ENCODE data around the gene NCLN.

Gene NCLN

DNA sequence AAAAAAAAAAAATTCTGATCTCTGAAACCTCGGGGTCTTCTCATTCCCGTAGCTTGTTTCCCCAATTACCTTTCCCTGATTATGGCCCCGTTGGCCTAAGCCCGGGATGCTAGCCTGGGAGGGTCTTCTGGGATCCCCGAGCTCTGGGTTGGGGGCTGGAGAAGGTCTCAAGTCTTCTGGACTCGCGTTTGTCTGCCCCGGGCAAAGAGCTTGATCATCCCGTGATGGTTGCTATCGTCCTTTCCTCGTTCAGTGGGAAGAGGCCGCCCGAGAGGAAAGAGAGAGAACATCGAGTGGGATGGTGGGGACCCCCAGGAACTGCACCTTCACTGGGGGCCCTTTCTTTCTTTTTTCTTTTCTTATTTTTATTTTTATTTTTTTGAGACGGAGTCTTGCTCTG lies 47.5 kb upstream of the NCLN start:
- Histone ChIP-seq H3K4me2 (no peak overlapping the region), H3K27ac (no peak overlapping the region), H3K9ac (no peak overlapping the region), H2AFZ (ENCODE audit: low read depth) (no peak overlapping the region), H3K4me1 (ENCODE audit: low read depth, poor library complexity, severe bottlenecking) (peaks cover 7% of the 10 kb centered on the region), H3K4me3 (IDR thresholded peaks at IDR 0.05; ENCODE audit: insufficient read depth, low read depth, low read length) (no peak overlapping the region), H4K20me1 (ENCODE audit: insufficient read depth) (no peaks in the 10 kb centered on the region), H3K27me3 (ENCODE audit: insufficient read depth, low read depth) (peaks cover 54% of the 10 kb centered on the region; the same call in 1 of the 2 replicates), H3K79me2 (ENCODE audit: insufficient read depth, low read depth) (no peaks in the 10 kb centered on the region), H3K36me3 (ENCODE audit: insufficient read depth) (no peaks in the 10 kb centered on the region)
- TF ChIP-seq, protein P1, sequence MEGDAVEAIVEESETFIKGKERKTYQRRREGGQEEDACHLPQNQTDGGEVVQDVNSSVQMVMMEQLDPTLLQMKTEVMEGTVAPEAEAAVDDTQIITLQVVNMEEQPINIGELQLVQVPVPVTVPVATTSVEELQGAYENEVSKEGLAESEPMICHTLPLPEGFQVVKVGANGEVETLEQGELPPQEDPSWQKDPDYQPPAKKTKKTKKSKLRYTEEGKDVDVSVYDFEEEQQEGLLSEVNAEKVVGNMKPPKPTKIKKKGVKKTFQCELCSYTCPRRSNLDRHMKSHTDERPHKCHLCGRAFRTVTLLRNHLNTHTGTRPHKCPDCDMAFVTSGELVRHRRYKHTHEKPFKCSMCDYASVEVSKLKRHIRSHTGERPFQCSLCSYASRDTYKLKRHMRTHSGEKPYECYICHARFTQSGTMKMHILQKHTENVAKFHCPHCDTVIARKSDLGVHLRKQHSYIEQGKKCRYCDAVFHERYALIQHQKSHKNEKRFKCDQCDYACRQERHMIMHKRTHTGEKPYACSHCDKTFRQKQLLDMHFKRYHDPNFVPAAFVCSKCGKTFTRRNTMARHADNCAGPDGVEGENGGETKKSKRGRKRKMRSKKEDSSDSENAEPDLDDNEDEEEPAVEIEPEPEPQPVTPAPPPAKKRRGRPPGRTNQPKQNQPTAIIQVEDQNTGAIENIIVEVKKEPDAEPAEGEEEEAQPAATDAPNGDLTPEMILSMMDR (conservative IDR thresholded peaks at IDR 0.05; ENCODE audit: low read depth, low read length) = no peak

DNA sequence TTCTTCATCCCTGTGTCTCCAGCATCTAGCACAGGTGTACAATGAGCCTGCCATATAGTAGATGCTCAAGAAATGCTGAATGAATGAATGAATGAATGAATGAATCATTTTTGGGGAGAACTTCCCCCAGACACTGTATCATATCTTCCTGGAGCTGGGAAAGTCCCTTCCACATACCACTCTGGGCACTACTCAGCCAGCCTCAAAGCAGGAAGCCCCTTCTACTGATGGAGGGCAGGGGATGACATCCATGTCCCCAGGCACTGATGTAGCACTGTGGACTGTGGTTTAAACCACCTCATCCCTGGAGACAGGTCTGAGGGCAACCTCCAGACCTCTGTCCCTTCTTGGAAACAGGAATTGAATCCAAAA lies 45.1 kb upstream of the NCLN start:
- Histone ChIP-seq H3K27ac (no peak overlapping the region), H3K36me3 (ENCODE audit: insufficient read depth) (no peaks in the 10 kb centered on the region), H3K9ac (no peak overlapping the region), H3K79me2 (ENCODE audit: insufficient read depth, low read depth) (no peaks in the 10 kb centered on the region), H3K4me2 (no peak overlapping the region), H2AFZ (ENCODE audit: low read depth) (no peak overlapping the region), H4K20me1 (ENCODE audit: insufficient read depth) (no peaks in the 10 kb centered on the region), H3K27me3 (ENCODE audit: insufficient read depth, low read depth) (peaks cover 62% of the 10 kb centered on the region; the same call in 1 of the 2 replicates), H3K4me1 (ENCODE audit: low read depth, poor library complexity, severe bottlenecking) (no peaks in the 10 kb centered on the region), H3K4me3 (IDR thresholded peaks at IDR 0.05; ENCODE audit: insufficient read depth, low read depth, low read length) (no peak overlapping the region)
- TF ChIP-seq, protein P1 (conservative IDR thresholded peaks at IDR 0.05; ENCODE audit: low read depth, low read length) = no peak

DNA sequence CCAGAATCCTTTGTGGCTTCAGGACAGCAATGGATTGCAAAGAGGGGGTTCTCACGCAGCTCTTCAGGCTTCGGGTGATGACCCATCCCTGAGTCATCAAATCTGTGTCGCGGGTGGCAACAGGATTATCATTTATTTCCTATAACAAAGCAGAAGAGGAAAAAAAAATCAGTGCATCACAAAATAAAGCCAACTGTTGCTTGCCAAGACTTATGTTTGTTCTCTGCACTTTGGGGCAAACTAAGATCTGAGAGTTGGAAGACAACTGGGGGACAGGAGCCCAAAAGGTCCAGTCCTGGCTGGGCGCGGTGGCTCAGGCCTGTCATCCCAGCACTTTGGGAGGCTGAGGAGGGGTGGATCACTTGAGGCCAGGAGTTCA lies 43.4 kb upstream of the NCLN start:
- H4K20me1 ChIP-seq (ENCODE audit: insufficient read depth) = no peaks in the 10 kb centered on the region
- H3K27me3 ChIP-seq (ENCODE audit: insufficient read depth, low read depth) = peaks cover 62% of the 10 kb centered on the region; the same call in 1 of the 2 replicates
- H3K79me2 ChIP-seq (ENCODE audit: insufficient read depth, low read depth) = no peaks in the 10 kb centered on the region
- no peak overlapping the region for H3K4me2 ChIP-seq
- H3K36me3 ChIP-seq (ENCODE audit: insufficient read depth) = no peaks in the 10 kb centered on the region
- H3K4me3 ChIP-seq (IDR thresholded peaks at IDR 0.05; ENCODE audit: insufficient read depth, low read depth, low read length) = no peak overlapping the region
- no peak overlapping the region for H3K27ac ChIP-seq
- H3K4me1 ChIP-seq (ENCODE audit: low read depth, poor library complexity, severe bottlenecking) = no peaks in the 10 kb centered on the region
- H3K9ac ChIP-seq = no peak overlapping the region
- H2AFZ ChIP-seq (ENCODE audit: low read depth) = no peak overlapping the region
- TF ChIP-seq, protein P1 (conservative IDR thresholded peaks at IDR 0.05; ENCODE audit: low read depth, low read length) = no peak

DNA sequence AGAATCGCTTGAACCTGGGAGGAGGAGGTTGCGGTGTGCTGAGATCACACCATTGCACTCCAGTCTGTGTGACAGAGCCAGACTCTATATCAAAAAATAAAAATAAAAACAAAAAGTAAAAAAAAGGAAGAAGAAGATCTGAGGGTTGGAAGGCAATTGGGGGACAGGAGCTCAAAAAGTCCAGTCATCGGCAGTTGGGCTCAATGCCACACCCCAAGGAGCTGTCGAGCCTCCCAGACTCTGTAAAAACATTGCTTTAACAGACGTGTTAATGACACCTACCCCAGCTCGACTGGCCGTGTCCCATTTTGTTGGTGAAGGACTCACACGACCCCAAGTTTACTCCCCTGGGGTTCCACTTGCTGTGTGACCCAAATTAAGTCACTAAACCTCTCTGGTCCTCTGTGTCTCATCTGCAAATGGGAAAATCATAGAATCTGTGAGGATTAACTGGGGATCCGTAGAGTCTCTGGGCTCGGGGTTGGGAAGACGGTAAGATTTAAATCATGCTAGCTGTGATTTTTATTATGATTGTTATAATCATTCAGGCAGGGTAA lies 42.9 kb upstream of the NCLN start:
- no peaks in the 10 kb centered on the region for H3K36me3 ChIP-seq (ENCODE audit: insufficient read depth)
- H3K27me3 ChIP-seq (ENCODE audit: insufficient read depth, low read depth) = peaks cover 60% of the 10 kb centered on the region; the same call in 1 of the 2 replicates
- no peaks in the 10 kb centered on the region for H3K4me1 ChIP-seq (ENCODE audit: low read depth, poor library complexity, severe bottlenecking)
- no peak overlapping the region for H3K9ac ChIP-seq
- no peaks in the 10 kb centered on the region for H4K20me1 ChIP-seq (ENCODE audit: insufficient read depth)
- no peak overlapping the region for H3K27ac ChIP-seq
- H3K79me2 ChIP-seq (ENCODE audit: insufficient read depth, low read depth) = no peaks in the 10 kb centered on the region
- H2AFZ ChIP-seq (ENCODE audit: low read depth) = no peak overlapping the region
- no peak overlapping the region for H3K4me3 ChIP-seq (IDR thresholded peaks at IDR 0.05; ENCODE audit: insufficient read depth, low read depth, low read length)
- TF ChIP-seq, protein P1 (conservative IDR thresholded peaks at IDR 0.05; ENCODE audit: low read depth, low read length) = no peak
- no peak overlapping the region for H3K4me2 ChIP-seq
